Measurements from ENCODE around the gene FAU. TPM values are rescaled to one million over a fixed set of nuclear protein-coding genes. Genes with fewer than 3 reads are reported as not detected.

FAU gene
- total and polyA plus RNA-seq, 2 of the 13 experiments (the other 11 are each of a cell fraction or from before 2014, with no cell fraction given) = 374 to 869 TPM

GRCh38 chr11:65111744-65112545 is 10.0 kb downstream of the FAU start, which contains the start of gene TM7SF2 (continued):
- TF ChIP-seq MYNN (CRISPR knock-in tag; IDR thresholded peaks at IDR 0.05; ENCODE audit: low read depth) (no peak), ZNF800 (CRISPR knock-in tag; IDR thresholded peaks at IDR 0.05) (0 out of 2 replicates have a peak, but pooled peaks have one; percentile 26), ELK4 (CRISPR knock-in tag; IDR thresholded peaks at IDR 0.05; ENCODE audit: borderline replicate concordance) (0 out of 2 replicates have a peak, but pooled peaks have one; percentile 46), ZNF839 (CRISPR knock-in tag; IDR thresholded peaks at IDR 0.05; ENCODE audit: borderline replicate concordance) (no peak), THAP8 (CRISPR knock-in tag; IDR thresholded peaks at IDR 0.05; ENCODE audit: borderline replicate concordance) (0 out of 2 replicates have a peak, but pooled peaks have one; percentile 16), ZNF333 (CRISPR knock-in tag; IDR thresholded peaks at IDR 0.05; ENCODE audit: borderline replicate concordance) (no peak), YY1 (IDR thresholded peaks at IDR 0.05; ENCODE audit: insufficient read depth, insufficient replicate concordance, low read depth, low read length) (peak; percentile 61), ZNF629 (CRISPR knock-in tag; conservative IDR thresholded peaks at IDR 0.05) (peak; percentile 64), ZNF841 (CRISPR knock-in tag; IDR thresholded peaks at IDR 0.05; ENCODE audit: borderline replicate concordance) (no peak; the same call in 1 of the 2 replicates), GABPB1 (CRISPR knock-in tag; IDR thresholded peaks at IDR 0.05) (peak; percentile 34; the same call in 1 of the 2 replicates), ETV5 (CRISPR knock-in tag; IDR thresholded peaks at IDR 0.05; ENCODE audit: borderline replicate concordance) (peak; percentile 34; the same call in 1 of the 2 replicates), FOXA3 (CRISPR knock-in tag; IDR thresholded peaks at IDR 0.05) (0 out of 2 replicates have a peak, but pooled peaks have one; percentile 16), ZNF816 (CRISPR knock-in tag; IDR thresholded peaks at IDR 0.05; ENCODE audit: borderline replicate concordance) (peak; percentile 32; the same call in 1 of the 2 replicates), NBN (conservative IDR thresholded peaks at IDR 0.05) (no peak), TIGD3 (CRISPR knock-in tag; IDR thresholded peaks at IDR 0.05; ENCODE audit: borderline replicate concordance) (no peak), DNMT3B (CRISPR knock-in tag; conservative IDR thresholded peaks at IDR 0.05) (peak; percentile 61; the same call in 1 of the 2 replicates), ZBTB10 (CRISPR knock-in tag; IDR thresholded peaks at IDR 0.05; ENCODE audit: borderline replicate concordance) (0 out of 2 replicates have a peak, but pooled peaks have one; percentile 31), TOPORS (CRISPR knock-in tag; IDR thresholded peaks at IDR 0.05) (peak; percentile 62), POLR2AphosphoS5 (IDR thresholded peaks at IDR 0.05; ENCODE audit: low read depth, low read length) (peak; percentile 99), NFRKB (IDR thresholded peaks at IDR 0.05) (no peak), NFIB (CRISPR knock-in tag; IDR thresholded peaks at IDR 0.05; ENCODE audit: borderline replicate concordance) (no peak)

Measured in HepG2 (cell line).